Measurements from ENCODE around the gene THSD4. TPM values are rescaled to one million over a fixed set of nuclear protein-coding genes. Genes with fewer than 3 reads are reported as not detected.

Gene THSD4
- polyA plus RNA-seq, 3 donors: 30.2 to 36.6 (median 36.3) TPM

DNA sequence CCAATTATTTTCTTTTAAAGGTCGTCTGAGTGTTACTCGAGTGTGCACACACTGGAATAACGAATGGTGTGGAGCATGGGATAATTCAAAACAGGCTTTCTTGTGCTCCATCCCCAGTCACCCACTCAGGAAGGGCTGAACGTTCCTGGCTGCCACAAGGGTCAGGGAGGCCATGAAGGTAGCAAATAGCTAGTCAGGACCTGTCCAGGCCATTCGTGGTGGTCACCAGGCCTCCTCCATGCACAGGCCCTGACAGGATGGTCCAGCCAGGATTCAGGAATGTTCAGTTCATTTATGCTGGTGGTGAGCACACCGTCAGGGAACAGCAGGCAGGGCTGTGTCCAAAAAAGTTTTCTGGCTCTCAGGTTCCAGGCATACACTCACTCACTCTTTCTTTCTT lies 683.4 kb downstream of the THSD4 start:
- no peak for DNase-seq (ENCODE audit: extremely low read depth in 1 of 11, low read depth in 9 of 11, low spot score in 4 of 11)

DNA sequence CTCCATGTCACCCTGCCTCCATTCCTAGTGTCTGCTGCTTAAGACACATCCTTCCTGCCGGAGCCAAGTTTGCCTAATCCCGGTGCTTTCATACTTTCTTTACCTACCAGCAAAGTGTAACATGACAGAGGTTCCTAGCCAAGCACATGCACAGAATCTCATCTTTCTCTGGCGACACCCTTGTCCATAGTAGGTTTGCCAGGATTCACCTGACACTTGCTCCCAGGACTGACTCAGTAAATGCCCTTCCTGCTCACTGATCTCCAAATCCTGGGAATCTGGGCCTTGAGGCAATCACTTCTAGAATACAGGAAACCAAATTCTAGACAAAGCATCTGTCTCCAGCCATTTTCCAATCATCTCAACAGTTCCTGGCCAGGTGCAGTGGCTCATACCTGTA lies 684.9 kb downstream of the THSD4 start:
- DNase-seq (ENCODE audit: extremely low read depth in 1 of 11, low read depth in 9 of 11, low spot score in 4 of 11): no peak

DNA sequence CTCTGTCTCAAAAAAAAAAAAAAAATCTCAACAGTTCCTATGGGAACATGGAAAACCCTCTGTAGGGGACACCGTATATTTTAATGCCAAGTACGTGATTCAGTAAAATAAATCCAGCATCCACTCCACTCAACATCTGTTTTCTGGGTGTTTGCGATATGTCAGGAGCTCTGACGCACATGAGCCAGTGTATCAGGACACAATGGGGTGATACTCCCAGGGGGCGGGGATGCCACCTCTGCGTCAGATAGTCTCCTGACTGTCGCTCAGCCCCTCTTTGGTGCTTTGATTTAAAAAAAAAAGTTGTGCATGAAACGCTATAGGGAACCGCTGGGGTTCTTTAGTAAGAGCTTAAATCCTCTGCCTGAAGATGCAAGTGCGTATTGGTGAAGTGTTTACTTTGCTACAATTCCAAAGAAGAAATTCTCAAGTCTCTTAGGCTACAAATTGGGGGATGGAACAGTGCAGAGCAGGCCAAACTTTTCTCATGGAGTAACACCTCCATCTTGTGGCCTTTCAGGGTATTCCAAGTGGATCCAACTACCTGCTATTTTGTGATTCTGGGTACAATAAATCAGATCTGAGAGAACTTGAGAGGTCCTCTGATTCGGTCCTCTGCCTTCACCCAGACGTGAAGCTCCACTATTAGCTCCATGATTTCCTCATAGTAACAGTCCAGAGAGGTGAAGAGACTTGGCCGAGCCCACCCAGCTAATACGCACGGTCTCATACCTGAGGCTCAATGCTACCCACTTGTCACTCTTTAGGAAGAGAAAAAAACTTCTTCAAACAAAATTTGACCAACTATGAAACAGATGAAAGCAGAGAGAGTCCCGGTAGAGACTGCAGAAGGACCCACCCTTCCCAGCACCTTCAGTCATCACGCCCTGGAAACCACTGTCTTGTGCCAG lies 685.8 kb downstream of the THSD4 start:
- peak; percentile 57 to 77 (median 69) for DNase-seq (ENCODE audit: extremely low read depth in 1 of 11, low read depth in 9 of 11, low spot score in 4 of 11)

- no peak for DNase-seq (ENCODE audit: extremely low read depth in 1 of 11, low read depth in 9 of 11, low spot score in 4 of 11)
These were observed 686.8 kb downstream of the THSD4 start for GRCh38 chr15:71801935-71802655.

DNA sequence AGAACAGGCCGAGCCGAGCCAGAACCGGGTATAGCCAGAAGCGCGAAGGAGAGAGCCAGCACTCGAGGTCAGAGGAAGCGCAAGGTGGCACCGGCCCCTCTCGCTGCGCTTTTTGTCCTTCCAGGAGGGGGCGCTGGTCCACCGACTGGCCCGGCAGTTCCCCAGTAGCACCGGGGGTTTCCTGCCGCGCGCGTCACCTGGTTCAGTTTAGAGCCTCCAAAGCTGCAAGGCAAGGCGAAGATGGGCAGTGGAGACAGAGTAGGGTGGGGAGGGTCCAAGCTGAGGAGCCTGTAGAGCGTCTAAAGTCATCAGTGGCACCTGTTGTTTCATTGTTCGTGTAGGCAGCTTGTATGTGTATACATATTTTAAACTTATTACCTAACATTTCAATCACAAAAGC lies 687.5 kb downstream of the THSD4 start:
- DNase-seq (ENCODE audit: extremely low read depth in 1 of 11, low read depth in 9 of 11, low spot score in 4 of 11): no peak

DNA sequence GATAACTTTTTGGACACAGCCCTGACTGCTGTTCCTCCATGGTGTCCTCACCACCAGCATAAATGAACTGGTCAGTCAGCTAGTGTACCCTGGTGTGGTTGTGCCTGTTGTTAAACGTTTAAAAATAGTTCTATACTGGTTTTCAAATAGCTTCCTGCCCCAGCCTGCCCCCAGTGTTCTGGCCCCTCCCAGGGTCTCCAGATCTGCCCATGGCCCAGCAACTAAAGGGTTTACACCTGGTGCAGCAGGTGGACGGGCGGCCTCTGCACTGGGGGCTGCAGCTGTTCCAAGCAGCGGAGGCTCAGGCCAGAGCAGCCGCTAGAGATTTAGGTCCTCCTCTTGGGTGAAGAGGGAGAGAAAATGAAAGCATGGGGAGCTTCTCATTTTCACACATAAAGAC lies 689.0 kb downstream of the THSD4 start:
- no peak for DNase-seq (ENCODE audit: extremely low read depth in 1 of 11, low read depth in 9 of 11, low spot score in 4 of 11)

- DNase-seq (ENCODE audit: extremely low read depth in 1 of 11, low read depth in 9 of 11, low spot score in 4 of 11): no peak
These were observed 689.6 kb downstream of the THSD4 start for GRCh38 chr15:71804695-71805470.

DNA sequence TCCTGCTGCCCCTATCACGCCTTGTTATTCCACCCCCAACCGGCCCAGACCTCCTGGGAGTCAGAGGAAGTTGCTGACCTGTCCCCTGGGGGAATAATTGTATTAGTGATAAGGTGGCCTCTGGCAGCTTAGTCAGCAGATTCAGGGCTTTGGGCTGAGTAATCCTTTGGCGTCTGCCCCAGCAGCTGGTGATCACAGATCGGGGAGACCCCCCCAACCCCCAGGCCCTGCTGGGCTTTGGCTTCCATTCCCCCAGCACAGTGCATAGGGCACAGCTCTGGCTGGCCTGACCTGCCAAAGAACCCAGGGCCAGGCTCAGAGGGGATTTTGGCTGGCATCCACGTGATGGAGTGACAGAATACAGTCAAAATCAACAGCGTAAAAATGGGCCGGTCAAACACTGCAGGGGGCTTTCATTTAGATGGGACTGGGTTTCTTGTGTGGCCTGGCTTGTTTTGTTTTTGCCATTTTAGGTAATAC lies 691.2 kb downstream of the THSD4 start:
- DNase-seq (ENCODE audit: extremely low read depth in 1 of 11, low read depth in 9 of 11, low spot score in 4 of 11): no peak

DNA sequence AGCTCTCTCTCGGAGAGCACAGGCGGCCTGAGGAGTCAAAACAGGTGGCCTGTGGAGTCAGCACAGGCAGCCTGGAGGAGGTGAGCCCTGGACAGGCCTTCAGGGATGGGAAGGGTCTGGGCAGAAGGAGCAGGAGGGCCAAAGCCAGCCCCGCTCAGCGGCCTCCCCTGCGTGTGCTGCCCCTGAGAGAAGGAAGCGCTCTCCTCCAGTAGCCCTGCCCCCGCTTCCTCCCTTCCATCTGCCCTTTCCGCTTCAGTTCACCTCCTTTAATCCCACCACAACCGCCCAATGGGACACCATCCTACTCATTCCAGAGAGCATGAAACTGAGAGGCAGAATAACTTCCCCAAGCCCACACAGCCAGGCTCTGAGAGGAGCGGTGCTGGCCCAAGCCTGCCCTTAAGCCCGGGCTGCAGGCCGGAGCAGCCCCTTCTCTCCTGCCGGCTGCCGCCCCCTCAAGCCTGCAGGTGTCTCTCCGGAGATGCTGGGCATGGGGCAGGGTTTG lies 691.9 kb downstream of the THSD4 start:
- no peak for DNase-seq (ENCODE audit: extremely low read depth in 1 of 11, low read depth in 9 of 11, low spot score in 4 of 11)

- DNase-seq (ENCODE audit: extremely low read depth in 1 of 11, low read depth in 9 of 11, low spot score in 4 of 11): no peak
These were observed 692.4 kb downstream of the THSD4 start for GRCh38 chr15:71807691-71808091.

GRCh38 chr15:71808311-71809020 lies 693.2 kb downstream of the THSD4 start:
- DNase-seq (ENCODE audit: extremely low read depth in 1 of 11, low read depth in 9 of 11, low spot score in 4 of 11): no peak

DNA sequence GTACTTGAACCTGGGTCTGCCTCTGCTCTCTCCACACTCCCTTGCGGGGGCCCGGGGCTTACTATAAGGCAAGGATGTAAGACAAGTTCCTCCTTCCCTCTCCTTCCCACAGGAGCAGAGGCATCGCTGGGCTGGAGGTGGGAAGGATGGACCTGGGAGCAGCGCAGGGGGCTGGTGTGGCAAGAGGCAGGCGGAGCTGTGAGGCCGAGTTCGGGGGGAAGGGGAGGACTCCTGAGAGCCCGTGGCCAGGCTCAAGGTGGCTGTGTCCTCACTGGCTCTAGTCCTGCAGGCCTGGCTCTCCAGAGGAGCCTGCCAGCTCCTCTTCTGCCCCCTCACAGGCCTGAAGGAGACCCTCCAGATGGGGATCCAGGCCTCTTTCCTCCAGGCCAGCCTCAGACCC lies 694.1 kb downstream of the THSD4 start:
- no peak for DNase-seq (ENCODE audit: extremely low read depth in 1 of 11, low read depth in 9 of 11, low spot score in 4 of 11)

DNA sequence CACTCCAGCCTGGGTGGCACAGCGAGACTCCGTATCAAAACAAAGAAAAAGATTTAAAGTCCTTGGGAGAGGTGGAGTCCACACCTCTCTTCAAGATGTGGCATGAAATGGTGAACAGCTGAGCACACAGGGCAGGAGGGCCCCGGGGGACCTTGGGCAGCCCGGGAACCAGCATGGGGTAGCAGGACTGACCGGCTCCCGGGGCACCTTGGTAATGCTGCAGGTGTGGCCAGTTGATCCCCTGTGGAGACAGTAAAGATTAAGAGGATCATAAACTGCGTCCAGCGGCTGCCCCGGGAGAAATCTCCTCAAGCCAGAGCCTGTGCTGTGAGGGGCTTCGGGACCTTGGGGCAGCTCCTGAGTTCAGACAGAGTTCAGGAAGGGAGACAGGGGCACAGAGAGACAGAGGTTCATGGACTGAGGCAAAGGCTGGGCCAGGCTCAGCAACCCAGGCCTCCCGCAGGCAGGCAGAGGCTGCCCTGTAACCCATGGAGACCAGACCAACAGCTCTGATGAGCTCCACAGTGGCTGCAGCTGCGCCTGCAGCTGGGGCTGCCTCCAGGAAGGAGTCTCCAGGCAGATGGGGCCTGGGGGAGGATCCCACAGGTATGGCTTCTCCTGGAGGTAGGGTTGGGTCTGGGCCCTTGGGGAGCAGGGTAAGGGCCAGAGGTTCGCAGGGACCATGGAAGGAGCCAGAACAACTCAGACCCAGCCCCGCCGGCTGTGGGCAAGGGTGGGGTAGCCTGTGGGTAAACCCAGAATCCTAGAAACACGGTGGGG lies 695.2 kb downstream of the THSD4 start, which contains the start of gene NR2E3:
Gene NR2E3 (plus strand): TSS at position 299 of the 780 bp plus-strand sequence. CDS start 190 bp downstream, at position 489.
- DNase-seq (ENCODE audit: extremely low read depth in 1 of 11, low read depth in 9 of 11, low spot score in 4 of 11): no peak

- no peak for DNase-seq (ENCODE audit: extremely low read depth in 1 of 11, low read depth in 9 of 11, low spot score in 4 of 11)
These were observed 695.9 kb downstream of the THSD4 start for GRCh38 chr15:71811036-71811736.

DNA sequence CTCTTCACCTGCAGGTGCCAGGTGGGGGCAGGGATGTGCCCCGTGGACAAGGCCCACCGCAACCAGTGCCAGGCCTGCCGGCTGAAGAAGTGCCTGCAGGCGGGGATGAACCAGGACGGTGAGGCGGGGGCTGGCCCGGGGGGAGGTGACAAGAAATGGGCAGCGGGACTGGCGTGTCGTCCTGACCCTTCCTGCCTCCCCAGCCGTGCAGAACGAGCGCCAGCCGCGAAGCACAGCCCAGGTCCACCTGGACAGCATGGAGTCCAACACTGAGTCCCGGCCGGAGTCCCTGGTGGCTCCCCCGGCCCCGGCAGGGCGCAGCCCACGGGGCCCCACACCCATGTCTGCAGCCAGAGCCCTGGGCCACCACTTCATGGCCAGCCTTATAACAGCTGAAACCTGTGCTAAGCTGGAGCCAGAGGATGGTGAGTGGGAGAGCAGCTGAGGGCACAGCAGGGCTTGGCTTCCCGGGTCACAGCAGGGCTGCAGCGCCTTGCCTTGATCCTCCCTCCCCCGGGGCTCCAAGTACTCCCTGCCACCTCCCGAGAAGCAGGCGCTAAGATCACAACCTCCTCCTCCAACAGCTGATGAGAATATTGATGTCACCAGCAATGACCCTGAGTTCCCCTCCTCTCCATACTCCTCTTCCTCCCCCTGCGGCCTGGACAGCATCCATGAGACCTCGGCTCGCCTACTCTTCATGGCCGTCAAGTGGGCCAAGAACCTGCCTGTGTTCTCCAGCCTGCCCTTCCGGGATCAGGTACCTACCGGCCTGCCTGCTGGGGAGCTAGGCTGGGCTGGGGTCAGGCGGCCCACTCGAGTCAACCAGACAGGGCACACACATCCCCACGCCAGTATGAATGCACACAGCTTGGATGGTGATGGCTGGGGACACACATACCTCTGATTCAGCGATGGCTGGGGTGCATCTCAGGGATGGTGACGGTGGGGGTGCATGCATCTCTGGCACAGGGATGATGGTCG lies 696.8 kb downstream of the THSD4 start:
- no peak for DNase-seq (ENCODE audit: extremely low read depth in 1 of 11, low read depth in 9 of 11, low spot score in 4 of 11)

Measured in renal cortex interstitium (tissue), 11 donors.